GM12878 (cell line): ENCODE results near the gene GABARAPL2. TPM values are rescaled to one million over a fixed set of nuclear protein-coding genes. Genes with fewer than 3 reads are reported as not detected.

Experiments used
- ATAC-seq: fragments of 200-7000 bp; cut with Tn5 transposase; 3 replicates; pipeline ENCODE4 v1.9.1; 2020; ENCODE audit warnings: mild to moderate bottlenecking, moderate library complexity
- BruUV-seq: library from RNA; stranded (reverse); fragments of 400-500 nt; replicated peaks from 2 replicates; lab custom pipeline; 2021; lab: Mats Ljungman, UMichigan
- CTCF ChIA-PET: fragments of 300-600 bp; sonication (Branson Sonifier 250); formaldehyde crosslinking; extraction: SDS; loops from one replicate; lab custom pipeline; 2021; ENCODE audit warnings: inconsistent platforms; lab: Yijun Ruan, JAX
- POLR2A ChIA-PET: fragments of 350-600 bp; formaldehyde crosslinking; extraction: SDS; loops from one replicate; lab custom pipeline; 2021; ENCODE audit warnings: inconsistent platforms; lab: Charles Lee
- RAD21 ChIA-PET: fragments of 300-600 bp; sonication (Branson Sonifier 250); formaldehyde crosslinking; loops from one replicate; lab custom pipeline; 2023; ENCODE audit warnings: antibody characterized with exemption; ENCODE audit not compliant: unreplicated experiment; lab: Charles Lee
- SMC1A ChIA-PET: fragments of 300-600 bp; sonication (Branson Sonifier 250); formaldehyde crosslinking; loops from one replicate; lab custom pipeline; 2023; ENCODE audit not compliant: unreplicated experiment, uncharacterized antibody; lab: Charles Lee
- DNase-seq: peaks from one replicate; pipeline ENCODE4 v3.0.0-alpha.2; 2011; ENCODE audit warnings: low read depth, low spot score
- FAIRE-seq: peaks from 3 replicates; lab custom pipeline; 2011; peaks lifted over from hg19 to GRCh38; lab: Jason Lieb, UNC
- H2AFZ ChIP-seq: 2 replicates; pipeline ENCODE4 v1.6.0; 2011; ENCODE audit warnings: low read depth, low read length, control low read depth; ENCODE audit not compliant: control insufficient read depth
- H3K27ac ChIP-seq: 2 replicates; pipeline ENCODE4 v1.5.1; 2011; ENCODE audit warnings: control low read depth; ENCODE audit not compliant: control insufficient read depth, insufficient read depth
- H3K27me3 ChIP-seq, 2 experiments: replicated peaks in 1 of 2; 2 replicates each; pipeline versions ENCODE4 v1.6.0 to v1.6.1; 2011; ENCODE audit warnings: low read length in 1 of 2; ENCODE audit not compliant: control insufficient read depth in 2 of 2, insufficient read depth in 2 of 2
- H3K36me3 ChIP-seq, 2 experiments: 2 replicates each; pipeline ENCODE4 v1.5.1; 2011; ENCODE audit warnings: low read length in 1 of 2; ENCODE audit not compliant: control insufficient read depth in 2 of 2, insufficient read depth in 2 of 2
- H3K4me1 ChIP-seq: 2 replicates; pipeline ENCODE4 v1.6.1; 2011; ENCODE audit warnings: mild to moderate bottlenecking, low read length, moderate library complexity, mixed read lengths; ENCODE audit not compliant: control insufficient read depth, insufficient read depth
- H3K4me2 ChIP-seq: 2 replicates; pipeline ENCODE4 v1.6.0; 2011; ENCODE audit warnings: control low read depth; ENCODE audit not compliant: control insufficient read depth, insufficient read depth
- H3K4me3 ChIP-seq: fragments of 200-600 bp; sonication (generic); 2 replicates; pipeline ENCODE4 v1.5.1; 2016
- H3K79me2 ChIP-seq: 2 replicates; pipeline ENCODE4 v1.6.0; 2011; ENCODE audit warnings: low read length; ENCODE audit not compliant: control insufficient read depth, insufficient read depth
- H3K9ac ChIP-seq: 2 replicates; pipeline ENCODE4 v1.8.0; 2011; ENCODE audit warnings: low read length, control low read depth, mixed read lengths; ENCODE audit not compliant: control insufficient read depth, insufficient read depth
- H3K9me3 ChIP-seq: replicated peaks from 3 replicates; pipeline ENCODE4 v1.5.1; 2011; ENCODE audit warnings: mild to moderate bottlenecking, low read length; ENCODE audit not compliant: control insufficient read depth, insufficient read depth
- H4K20me1 ChIP-seq: 2 replicates; pipeline ENCODE4 v1.6.0; 2011; ENCODE audit not compliant: control insufficient read depth, insufficient read depth
- BACH1 ChIP-seq: fragments of 450-650 bp; IDR thresholded peaks from 2 replicates; pipeline ENCODE4 v1.6.1; 2017; ENCODE audit warnings: mild to moderate bottlenecking, borderline replicate concordance
- BHLHE40 ChIP-seq, 2 experiments: fragments of 450-650 bp in 1 of 2; IDR thresholded peaks; 2 replicates each; pipeline ENCODE4 v1.6.1; 2011 to 2017; ENCODE audit warnings: low read depth in 2 of 2, borderline replicate concordance in 1 of 2, improper control_type of control experiment in 1 of 2, low read length in 1 of 2, mild to moderate bottlenecking in 1 of 2
- CREB1 ChIP-seq: IDR thresholded peaks from 2 replicates; pipeline ENCODE4 v1.6.1; 2012; ENCODE audit warnings: low read depth, mild to moderate bottlenecking, inconsistent platforms
- MYB ChIP-seq: fragments of 150-350 bp; IDR thresholded peaks from 2 replicates; pipeline ENCODE4 v1.6.1; 2014; ENCODE audit warnings: mild to moderate bottlenecking, low read depth, low read length, borderline replicate concordance
- NFYB ChIP-seq: IDR thresholded peaks from 2 replicates; pipeline ENCODE4 v1.6.1; 2011; ENCODE audit warnings: low read depth, mild to moderate bottlenecking, low read length, improper control_type of control experiment, moderate library complexity; ENCODE audit not compliant: insufficient read depth
- NR2F1 ChIP-seq: fragments of 450-650 bp; conservative IDR thresholded peaks from 2 replicates; pipeline ENCODE4 v1.6.1; 2017; ENCODE audit warnings: mild to moderate bottlenecking
- POLR2AphosphoS5 ChIP-seq: IDR thresholded peaks from 2 replicates; pipeline ENCODE4 v1.6.1; 2011; ENCODE audit warnings: mild to moderate bottlenecking, low read length, inconsistent platforms
- RBBP5 ChIP-seq: fragments of 200-600 bp; sonication (generic); conservative IDR thresholded peaks from 2 replicates; pipeline ENCODE4 v1.6.1; 2016
- RFX5 ChIP-seq: IDR thresholded peaks from 2 replicates; pipeline ENCODE4 v1.6.1; 2011; ENCODE audit warnings: low read depth, low read length, improper control_type of control experiment
- WGBS: methylation state at CpG from one replicate; pipeline ENCODE4 v1.1.6; 2016; ENCODE audit warnings: low lambda C conversion rate; ENCODE audit not compliant: insufficient replicate concordance, insufficient coverage; ENCODE audit errors: missing lambda C conversion rate; 5-methylcytosine and 5-hydroxymethylcytosine counted together
- in situ Hi-C: fragments of 300-500 bp; cut with MboI; formaldehyde crosslinking; loops from 9 replicates; pipeline ENCODE4 v1.14.3; 2018; ENCODE audit warnings: mixed read lengths
- intact Hi-C: fragments of 100-400 bp; cut with micrococcal nuclease; formaldehyde crosslinking; loops from one replicate; pipeline ENCODE4 v1.14.2; 2022; ENCODE audit not compliant: unreplicated experiment
- polyA plus RNA-seq, 11 experiments: library from polyadenylated mRNA; depleted of rRNA in 4 of 11; unstranded in 6 of 11; stranded (reverse) in 5 of 11; fragments of >200 nt; fragmentation: Nextera tagmentation in 4 of 11; fragmentation: Illumina TruSeq in 1 of 11; extraction: Ambion mirVana in 4 of 11; extraction: Trizol in 1 of 11; gene quantifications; 1 replicate in 1 of 11; 2 replicates in 10 of 11; pipeline versions ENCODE4 v1.2.1 to v1.2.3, GENCODE V29; 2011 to 2016; ENCODE audit warnings: inconsistent platforms in 2 of 11, missing spikeins in 2 of 11, low read depth in 1 of 11
- total RNA-seq, 4 experiments: library from RNA; depleted of rRNA in 3 of 4; stranded (reverse); fragments of >200 nt in 3 of 4; fragmentation: Illumina TruSeq in 1 of 4; extraction: Trizol in 1 of 4; gene quantifications; 2 replicates each; pipeline versions ENCODE4 v1.2.1 to v1.2.3, GENCODE V29; 2013 to 2021
- TF ChIP-seq, protein P1 (sequence below): fragments of 450-650 bp; IDR thresholded peaks from 2 replicates; pipeline ENCODE4 v1.6.1; 2017; ENCODE audit warnings: mild to moderate bottlenecking, moderate library complexity
- TF ChIP-seq, protein P2 (sequence below), 3 experiments: IDR thresholded peaks in 2 of 3; conservative IDR thresholded peaks in 1 of 3; 2 replicates each; pipeline ENCODE4 v1.5.1; 2011; ENCODE audit warnings: low read depth in 3 of 3, low read length in 3 of 3, mild to moderate bottlenecking in 3 of 3, control low read depth in 2 of 3, moderate library complexity in 2 of 3, inconsistent platforms in 1 of 3, mixed read lengths in 1 of 3; ENCODE audit not compliant: control insufficient read depth in 2 of 3, insufficient read depth in 1 of 3; ENCODE audit errors: extremely low read depth in 1 of 3

Gene GABARAPL2
- total and polyA plus RNA-seq, 10 of the 15 experiments (the other 5 are each of a cell fraction or from before 2014, with no cell fraction given), result 61.9 to 359 (median 128) TPM

DNA sequence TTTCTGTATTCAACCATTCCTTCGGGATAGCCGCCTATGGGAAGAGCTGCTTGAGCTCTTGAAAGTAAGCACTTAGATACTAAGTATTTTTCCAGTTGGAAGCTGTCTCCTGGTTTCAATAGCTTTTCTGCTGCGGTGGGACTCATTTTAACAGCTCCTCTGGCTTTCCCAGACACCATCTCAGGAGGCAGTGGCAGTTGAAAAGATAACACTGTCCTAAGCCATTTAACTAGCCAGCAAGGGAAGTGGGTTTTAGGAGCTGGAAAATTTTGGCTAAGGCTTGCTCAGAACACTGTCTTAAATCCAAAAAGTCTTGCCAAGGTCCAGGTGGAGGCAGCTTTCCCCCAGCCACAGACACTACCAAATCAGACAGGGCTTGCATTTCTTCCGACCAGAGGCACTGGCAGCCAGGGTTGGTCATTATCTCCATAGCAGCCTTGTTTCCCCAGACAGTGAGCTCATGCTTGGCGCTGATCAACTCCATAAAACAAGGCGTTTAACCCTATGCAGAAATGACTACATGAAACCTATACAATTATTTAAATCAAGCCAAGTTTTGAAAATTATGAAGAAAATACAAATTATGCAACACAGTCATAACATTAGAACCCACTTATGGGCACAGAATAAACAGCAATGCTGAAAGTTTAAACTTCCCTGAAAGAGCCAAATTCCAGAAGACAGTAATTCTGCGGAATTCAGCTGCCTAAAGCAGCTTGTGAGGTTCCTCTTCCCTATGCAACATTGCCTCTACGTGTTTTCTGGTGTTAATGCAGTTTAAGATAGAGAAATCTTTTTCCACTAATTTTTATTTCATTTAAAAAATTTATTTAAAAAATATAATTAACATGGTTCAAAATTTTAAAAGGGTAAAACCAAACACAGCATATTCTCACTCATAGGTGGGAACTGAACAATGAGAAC is 25.0 kb downstream of the GABARAPL2 start:
- Histone ChIP-seq H3K79me2 (no peaks in the 10 kb centered on the region), H3K4me2 (no peak overlapping the region), H3K9me3 (no peaks in the 10 kb centered on the region), H3K4me3 (no peak overlapping the region), H3K36me3 (peaks cover 0 to 6% of the 10 kb centered on the region in 2 experiments; a peak in 2 of 4 replicates), H3K27me3 (no peaks in the 10 kb centered on the region), H3K27ac (no peak overlapping the region), H2AFZ (no peak overlapping the region), H3K9ac (no peak overlapping the region), H4K20me1 (no peaks in the 10 kb centered on the region), H3K4me1 (no peaks in the 10 kb centered on the region)
- no TSS peak for BruUV-seq
- SMC1A ChIA-PET, result interaction anchor here (0.6 to 1.3 kb wide), 4 partner anchors 9 to 30 kb away, joined by 3 to 4 read pairs (median 4); no protein-coding TSS in a partner anchor
- intact Hi-C loops (no loop called here), in situ Hi-C loops (no loop called here)
- ATAC-seq (no peak), DNase-seq (no peak), FAIRE-seq (no peak)
- RAD21 ChIA-PET, result interaction anchor here (0.8 kb wide), 1 partner anchor 22 kb away, joined by 3 read pairs; no protein-coding TSS in a partner anchor
- WGBS, result 89% methylated on average over 8 of the region's 8 CpGs
- POLR2A ChIA-PET, result interaction anchor here (0.6 kb wide), 1 partner anchor 74 kb away, joined by 5 read pairs; no protein-coding TSS in a partner anchor
- TF ChIP-seq BHLHE40 (IDR thresholded peaks at IDR 0.05; ENCODE audit: borderline replicate concordance in 1 of 2, low read depth in 2 of 2, low read length in 1 of 2) (no peak), MYB (no peak), POLR2AphosphoS5 (no peak), CREB1 (no peak), RFX5 (no peak), NFYB (no peak), RBBP5 (no peak), NR2F1 (no peak), BACH1 (no peak)
- TF ChIP-seq, protein P1, sequence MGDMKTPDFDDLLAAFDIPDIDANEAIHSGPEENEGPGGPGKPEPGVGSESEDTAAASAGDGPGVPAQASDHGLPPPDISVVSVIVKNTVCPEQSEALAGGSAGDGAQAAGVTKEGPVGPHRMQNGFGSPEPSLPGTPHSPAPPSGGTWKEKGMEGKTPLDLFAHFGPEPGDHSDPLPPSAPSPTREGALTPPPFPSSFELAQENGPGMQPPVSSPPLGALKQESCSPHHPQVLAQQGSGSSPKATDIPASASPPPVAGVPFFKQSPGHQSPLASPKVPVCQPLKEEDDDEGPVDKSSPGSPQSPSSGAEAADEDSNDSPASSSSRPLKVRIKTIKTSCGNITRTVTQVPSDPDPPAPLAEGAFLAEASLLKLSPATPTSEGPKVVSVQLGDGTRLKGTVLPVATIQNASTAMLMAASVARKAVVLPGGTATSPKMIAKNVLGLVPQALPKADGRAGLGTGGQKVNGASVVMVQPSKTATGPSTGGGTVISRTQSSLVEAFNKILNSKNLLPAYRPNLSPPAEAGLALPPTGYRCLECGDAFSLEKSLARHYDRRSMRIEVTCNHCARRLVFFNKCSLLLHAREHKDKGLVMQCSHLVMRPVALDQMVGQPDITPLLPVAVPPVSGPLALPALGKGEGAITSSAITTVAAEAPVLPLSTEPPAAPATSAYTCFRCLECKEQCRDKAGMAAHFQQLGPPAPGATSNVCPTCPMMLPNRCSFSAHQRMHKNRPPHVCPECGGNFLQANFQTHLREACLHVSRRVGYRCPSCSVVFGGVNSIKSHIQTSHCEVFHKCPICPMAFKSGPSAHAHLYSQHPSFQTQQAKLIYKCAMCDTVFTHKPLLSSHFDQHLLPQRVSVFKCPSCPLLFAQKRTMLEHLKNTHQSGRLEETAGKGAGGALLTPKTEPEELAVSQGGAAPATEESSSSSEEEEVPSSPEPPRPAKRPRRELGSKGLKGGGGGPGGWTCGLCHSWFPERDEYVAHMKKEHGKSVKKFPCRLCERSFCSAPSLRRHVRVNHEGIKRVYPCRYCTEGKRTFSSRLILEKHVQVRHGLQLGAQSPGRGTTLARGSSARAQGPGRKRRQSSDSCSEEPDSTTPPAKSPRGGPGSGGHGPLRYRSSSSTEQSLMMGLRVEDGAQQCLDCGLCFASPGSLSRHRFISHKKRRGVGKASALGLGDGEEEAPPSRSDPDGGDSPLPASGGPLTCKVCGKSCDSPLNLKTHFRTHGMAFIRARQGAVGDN, result no peak
- TF ChIP-seq, protein P2, sequence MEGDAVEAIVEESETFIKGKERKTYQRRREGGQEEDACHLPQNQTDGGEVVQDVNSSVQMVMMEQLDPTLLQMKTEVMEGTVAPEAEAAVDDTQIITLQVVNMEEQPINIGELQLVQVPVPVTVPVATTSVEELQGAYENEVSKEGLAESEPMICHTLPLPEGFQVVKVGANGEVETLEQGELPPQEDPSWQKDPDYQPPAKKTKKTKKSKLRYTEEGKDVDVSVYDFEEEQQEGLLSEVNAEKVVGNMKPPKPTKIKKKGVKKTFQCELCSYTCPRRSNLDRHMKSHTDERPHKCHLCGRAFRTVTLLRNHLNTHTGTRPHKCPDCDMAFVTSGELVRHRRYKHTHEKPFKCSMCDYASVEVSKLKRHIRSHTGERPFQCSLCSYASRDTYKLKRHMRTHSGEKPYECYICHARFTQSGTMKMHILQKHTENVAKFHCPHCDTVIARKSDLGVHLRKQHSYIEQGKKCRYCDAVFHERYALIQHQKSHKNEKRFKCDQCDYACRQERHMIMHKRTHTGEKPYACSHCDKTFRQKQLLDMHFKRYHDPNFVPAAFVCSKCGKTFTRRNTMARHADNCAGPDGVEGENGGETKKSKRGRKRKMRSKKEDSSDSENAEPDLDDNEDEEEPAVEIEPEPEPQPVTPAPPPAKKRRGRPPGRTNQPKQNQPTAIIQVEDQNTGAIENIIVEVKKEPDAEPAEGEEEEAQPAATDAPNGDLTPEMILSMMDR (IDR thresholded peaks at IDR 0.05 in 2 of 3, conservative IDR thresholded peaks at IDR 0.05 in 1 of 3; ENCODE audit: control insufficient read depth in 2 of 3, extremely low read depth in 1 of 3, insufficient read depth in 1 of 3, low read depth in 3 of 3, low read length in 3 of 3), result no peak
- CTCF ChIA-PET, result interaction anchor here (0.9 to 1.3 kb wide), 4 partner anchors 24 to 126 kb away, joined by 3 to 5 read pairs (median 4); no protein-coding TSS in a partner anchor
